ENCODE data around the gene CMTM4.
"Not testable (repeated sequence)": the region's sequence is repeated elsewhere in the genome, so short reads cannot be mapped to it uniquely, and the experiment has no call there.

CMTM4 gene

GRCh38 chr16:66588981-66589713 lies 107.4 kb downstream of the CMTM4 start:
- peak; percentile 80 to 81 for DNase-seq

- DNase-seq, result no peak
These were observed 108.5 kb downstream of the CMTM4 start for GRCh38 chr16:66587881-66588600.

- DNase-seq, result no peak
These were observed 110.9 kb downstream of the CMTM4 start for GRCh38 chr16:66585481-66586239.

- no peak for DNase-seq
These were observed 115.1 kb downstream of the CMTM4 start for GRCh38 chr16:66581246-66581952.

GRCh38 chr16:66580605-66581209 lies 115.8 kb downstream of the CMTM4 start:
- no peak for DNase-seq

- no peak for DNase-seq
These were observed 117.7 kb downstream of the CMTM4 start, which contains the start of gene CMTM2 for GRCh38 chr16:66578651-66579531. Gene CMTM2 (plus strand): TSS chr16:66579463. CDS start chr16:66579608, 145 bp downstream.

- no peak for DNase-seq
These were observed 120.2 kb downstream of the CMTM4 start for GRCh38 chr16:66576296-66576695.

GRCh38 chr16:66575060-66575459 lies 121.5 kb downstream of the CMTM4 start:
- DNase-seq, result no peak

- DNase-seq, result no peak
These were observed 122.0 kb downstream of the CMTM4 start for GRCh38 chr16:66574531-66574930.

- DNase-seq, result no peak
These were observed 122.5 kb downstream of the CMTM4 start for GRCh38 chr16:66574081-66574480.

- no peak for DNase-seq
These were observed 124.2 kb downstream of the CMTM4 start for GRCh38 chr16:66572356-66572755.

- no peak for DNase-seq
These were observed 126.6 kb downstream of the CMTM4 start for GRCh38 chr16:66569827-66570405.

GRCh38 chr16:66569131-66569530 lies 127.4 kb downstream of the CMTM4 start:
- no peak for DNase-seq

GRCh38 chr16:66568355-66568754 lies 128.2 kb downstream of the CMTM4 start:
- no peak for DNase-seq

GRCh38 chr16:66567270-66567669 lies 129.3 kb downstream of the CMTM4 start:
- not testable (repeated sequence) for DNase-seq

GRCh38 chr16:66566051-66566901 lies 130.3 kb downstream of the CMTM4 start, which contains the start of gene CMTM1:
Gene CMTM1 (plus strand): TSS chr16:66566439. CDS start chr16:66566514, 75 bp downstream.
- DNase-seq, result no peak

All from CD4-positive, alpha-beta T cell treated with Interferon alpha-2 for 1 hour (primary cell).